Activated CD4-positive, CD25-positive, alpha-beta regulatory T cell treated with anti-CD3 and anti-CD28 coated beads, Interleukin-2, amount 50 U/mL, for 24 hours (primary cell): Measurements from ENCODE around the gene ANO1.

Source experiments
- ATAC-seq, 2 donors: fragments of 150-1000 bp; cut with Tn5 transposase; one replicate each; pipeline ENCODE4 v1.10.0; 2021; ENCODE audit warnings: mild to moderate bottlenecking in 1 of 2, moderate library complexity in 1 of 2

ANO1 gene

DNA sequence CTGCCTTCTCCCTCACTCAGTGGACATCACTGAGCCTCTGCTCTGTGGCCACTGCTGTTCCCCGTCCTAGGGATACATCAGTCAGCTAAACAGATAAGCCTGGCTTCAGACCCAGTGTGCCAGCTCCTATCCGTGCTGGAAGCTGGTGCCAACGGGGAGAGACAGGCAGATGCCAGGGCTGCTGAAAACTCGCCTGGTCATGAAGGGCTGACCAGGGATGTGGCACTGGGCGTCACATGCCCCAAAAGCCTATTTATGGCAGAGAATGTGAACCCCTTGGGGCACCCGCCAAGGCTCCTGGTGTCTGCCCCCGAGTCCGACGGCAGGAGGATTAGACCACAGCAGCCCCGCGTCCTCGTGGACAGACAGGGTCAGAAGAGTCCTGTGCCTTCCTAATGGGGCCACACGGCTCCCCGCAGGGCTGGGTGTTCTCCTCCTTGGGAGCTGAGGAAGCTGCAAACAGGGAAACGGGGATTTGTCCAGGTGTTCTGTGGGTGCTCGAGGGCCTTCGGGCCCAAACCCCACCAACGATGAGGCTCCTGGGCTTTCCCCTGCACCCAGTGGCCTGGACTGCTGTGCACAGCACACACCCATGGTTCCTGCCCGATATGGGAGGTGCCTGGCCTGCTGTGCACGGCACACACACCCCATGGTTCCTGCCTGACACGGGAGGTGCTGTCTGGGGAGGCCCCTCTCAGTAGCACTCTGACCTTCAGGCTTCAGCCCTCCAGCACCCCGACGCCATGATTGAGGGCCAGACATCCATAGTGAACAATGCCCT, 19.9 kb downstream of the ANO1 start:
- no peak for ATAC-seq

DNA sequence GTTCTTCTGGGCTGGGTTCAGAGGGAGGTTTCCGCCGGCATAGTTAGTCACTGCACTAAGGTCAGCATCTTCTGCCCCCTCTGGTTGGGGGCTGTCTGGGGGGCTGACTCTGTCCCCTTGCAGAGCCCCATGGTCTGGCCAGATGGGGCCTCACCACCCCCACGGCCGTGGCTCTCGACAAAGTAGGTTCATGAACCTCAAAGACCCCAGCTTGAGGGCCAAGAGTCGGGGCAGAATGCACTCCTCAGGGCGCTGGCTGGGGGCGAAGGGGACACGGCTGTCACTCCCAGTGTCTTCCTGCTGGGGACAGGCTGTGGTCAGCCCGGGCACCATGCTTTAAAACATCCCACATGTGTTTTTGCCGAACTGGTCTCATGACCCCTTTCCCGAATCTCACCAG, 20.8 kb downstream of the ANO1 start:
- no peak for ATAC-seq

DNA sequence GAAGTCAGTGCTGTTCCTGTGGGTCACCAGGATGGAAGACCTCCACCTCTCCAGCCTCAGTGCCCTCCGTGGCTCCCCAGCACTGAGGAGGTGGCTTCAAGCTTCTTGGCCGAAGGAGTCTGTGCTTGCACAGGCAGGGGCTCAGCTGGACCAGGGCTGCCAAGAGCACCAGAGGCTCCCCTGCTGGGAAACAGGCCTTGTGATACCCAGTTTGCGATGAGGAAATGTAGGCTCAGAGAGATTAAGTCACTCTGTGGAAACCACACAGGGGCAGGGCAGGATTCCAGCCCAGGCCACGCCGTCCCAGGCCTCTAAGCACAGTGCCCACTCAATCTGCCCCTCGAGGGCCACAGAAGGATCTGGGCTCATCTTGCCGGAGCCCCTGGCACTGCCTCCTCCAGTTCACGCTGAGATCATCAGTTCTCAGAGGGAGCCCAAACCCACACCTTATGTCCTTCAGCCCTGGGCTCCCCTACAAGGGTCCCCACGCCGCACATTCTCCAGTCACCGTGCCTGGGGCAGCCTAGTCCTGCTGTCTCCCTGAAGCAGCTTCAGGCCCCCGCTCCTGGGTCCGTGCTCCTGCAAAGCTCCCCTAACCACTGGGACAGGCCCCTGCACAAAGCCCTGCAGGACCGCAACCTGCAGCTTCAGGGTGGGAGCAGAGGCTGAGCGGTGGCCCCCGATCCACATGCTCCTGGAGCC, 21.6 kb downstream of the ANO1 start:
- no peak for ATAC-seq

DNA sequence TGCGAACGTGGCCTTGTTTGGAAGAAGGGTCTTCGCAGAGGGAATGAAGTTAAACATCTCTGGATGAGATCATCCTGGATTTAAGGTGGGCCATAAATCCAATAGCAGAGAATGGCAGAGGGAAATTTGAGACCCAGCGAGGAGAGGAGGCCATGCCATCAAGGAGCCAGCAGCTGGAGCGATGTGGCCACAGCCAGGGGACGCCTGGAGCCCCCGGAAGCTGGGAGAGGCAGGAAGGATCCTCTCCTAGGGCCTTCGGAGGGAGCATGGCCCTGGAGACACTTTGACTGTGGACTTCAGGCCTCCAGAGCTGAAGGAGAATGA, 22.1 kb downstream of the ANO1 start:
- ATAC-seq, result no peak

DNA sequence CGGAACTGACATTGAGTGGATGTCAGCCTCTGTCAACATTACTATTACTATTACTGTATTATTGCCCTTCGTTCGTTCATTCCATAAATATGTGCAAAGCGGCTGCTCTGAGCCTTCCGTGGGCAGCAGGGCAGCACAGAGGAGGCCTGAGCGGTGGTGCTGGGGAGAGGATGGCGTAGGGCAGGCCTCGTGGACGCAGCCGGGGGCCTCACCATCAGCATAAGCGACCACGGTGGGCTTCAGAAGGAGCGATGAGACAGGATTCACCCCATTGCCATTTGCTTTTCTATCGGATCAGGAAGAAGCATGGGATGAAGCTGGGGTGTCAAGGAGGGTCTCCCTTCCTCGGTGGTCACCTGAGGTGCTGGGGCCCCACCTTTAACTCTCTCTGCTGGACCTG, 22.7 kb downstream of the ANO1 start:
- ATAC-seq, result no peak

DNA sequence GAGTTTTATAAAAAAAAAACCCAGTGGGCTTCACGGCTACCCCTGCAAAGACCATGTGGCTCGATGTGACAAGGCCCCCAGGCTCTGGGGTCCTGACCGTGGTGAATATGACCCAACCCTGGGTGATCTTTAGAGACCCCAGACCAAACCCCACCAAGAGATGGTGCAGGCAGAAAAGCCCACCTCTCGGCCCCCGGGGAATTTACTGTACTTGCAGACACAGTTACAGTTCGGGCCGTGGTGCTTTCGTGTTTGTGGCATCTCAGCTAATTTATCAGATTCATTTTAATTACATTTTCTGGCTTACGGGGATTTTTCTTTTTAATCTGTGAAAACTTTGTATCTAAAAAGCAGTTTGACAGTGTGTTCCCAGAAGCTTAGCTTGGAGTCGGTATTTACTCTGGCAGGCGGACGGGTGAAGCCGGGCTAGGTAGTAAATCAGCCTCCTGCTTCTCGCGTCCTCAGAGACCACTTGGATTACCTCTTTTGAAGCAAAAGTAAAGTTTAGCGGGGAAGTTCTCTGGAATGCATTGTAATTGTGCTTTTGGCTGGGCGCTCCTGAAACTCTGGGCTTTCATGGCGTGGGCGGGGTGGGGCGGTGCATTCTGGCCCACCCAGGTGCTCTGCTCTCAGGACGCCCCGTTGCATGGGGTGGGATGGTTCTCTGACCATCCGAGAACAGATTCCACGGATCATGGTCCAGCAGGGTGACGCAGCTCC, 25.3 kb downstream of the ANO1 start:
- no peak for ATAC-seq

DNA sequence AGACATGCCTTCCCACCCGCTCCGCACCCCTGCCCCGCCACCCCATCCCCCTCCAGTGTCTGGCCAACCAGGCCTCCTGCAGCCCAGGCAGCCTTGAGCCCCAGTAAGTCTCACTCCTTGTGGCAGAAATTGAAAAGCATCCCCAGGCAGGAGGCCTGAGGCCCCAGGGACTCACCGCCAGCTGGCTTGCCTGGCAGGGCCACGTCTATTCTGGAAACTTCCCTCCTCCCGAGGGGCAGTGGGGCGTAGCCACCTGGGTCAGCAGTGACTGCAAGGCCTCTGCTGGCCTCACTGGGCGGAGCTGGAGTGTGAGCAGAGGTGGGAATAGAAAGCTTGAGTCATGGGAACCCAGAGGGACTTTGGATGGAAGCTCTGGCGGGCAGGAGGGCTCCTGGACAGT, 26.3 kb downstream of the ANO1 start:
- ATAC-seq, result no peak

DNA sequence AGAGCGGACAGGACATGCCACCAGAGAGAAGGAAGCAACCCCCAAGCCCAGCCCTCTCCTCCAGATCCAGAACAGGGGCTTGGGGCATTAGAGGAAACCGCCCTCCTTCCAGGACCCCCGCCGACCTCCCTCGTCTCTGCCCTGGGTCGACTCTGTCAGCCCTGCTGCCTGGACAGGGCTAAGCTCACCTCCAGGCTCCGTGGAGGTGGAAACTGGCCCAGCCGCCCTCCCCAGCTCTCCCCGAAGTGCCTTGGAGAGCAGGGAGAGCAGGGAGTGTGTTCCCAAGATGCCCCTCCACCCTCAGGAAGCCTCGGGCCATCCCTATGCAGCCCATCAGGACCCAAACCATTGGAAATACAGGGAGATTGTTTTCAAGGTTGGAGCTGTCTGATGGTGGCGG, 26.8 kb downstream of the ANO1 start:
- ATAC-seq, result no peak

DNA sequence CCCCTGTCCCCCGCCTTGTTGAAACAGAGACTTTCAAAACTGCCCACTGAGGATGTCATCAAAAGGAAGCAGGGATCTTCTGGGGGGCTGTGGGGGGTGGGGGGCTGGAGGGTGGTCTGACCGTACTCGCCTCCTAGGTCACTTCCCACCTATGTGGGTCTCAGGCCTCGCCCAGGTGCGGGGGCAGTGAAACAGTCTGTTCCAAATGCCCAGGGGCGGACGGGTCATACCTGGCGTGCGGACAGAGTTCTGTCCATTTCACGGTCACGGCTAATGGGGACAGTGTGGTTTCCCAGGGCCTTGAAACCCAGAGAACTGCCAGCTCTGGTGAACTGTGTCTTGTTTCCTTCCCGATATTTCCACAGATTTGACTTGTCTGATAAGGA, 27.2 kb downstream of the ANO1 start:
- no peak for ATAC-seq

DNA sequence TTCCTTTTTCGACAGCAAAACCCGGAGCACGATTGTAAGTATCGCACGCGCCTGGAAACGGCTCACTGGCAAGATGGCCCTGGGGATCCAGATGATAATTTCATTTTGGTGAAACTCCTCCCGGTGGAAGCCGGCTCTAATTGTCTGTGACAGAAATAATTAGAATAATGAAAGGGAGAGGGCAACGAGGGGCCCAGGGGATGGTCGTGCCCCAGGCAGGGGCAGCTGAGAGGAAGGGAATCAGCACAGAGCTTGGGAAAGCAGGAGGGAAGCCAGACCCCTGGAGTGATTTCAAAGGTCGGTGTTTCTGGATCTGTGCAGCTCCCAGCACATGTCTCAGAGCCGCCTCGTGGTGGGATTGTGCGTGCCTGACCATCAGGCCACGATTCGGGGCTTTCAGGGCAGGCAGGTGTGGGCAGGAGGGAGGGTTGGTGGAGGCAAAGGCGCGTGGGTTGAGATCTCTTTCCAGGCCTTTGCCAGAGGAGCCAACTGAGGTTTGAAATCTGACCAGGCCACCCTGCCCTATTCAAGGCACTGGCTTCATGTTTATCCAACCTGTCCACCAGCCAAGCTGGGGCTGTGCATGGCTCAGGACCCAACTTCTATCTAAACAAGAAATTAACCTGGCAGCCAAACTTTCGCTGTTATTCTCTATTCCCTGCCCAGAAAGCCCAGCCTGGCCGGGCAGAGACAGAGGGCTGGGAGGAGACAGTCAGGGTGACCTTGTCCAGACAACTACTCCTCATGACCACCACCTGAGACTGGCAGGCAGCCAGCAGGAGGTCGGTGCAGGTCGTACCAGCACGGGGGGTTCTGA, 27.8 kb downstream of the ANO1 start:
- no peak for ATAC-seq

DNA sequence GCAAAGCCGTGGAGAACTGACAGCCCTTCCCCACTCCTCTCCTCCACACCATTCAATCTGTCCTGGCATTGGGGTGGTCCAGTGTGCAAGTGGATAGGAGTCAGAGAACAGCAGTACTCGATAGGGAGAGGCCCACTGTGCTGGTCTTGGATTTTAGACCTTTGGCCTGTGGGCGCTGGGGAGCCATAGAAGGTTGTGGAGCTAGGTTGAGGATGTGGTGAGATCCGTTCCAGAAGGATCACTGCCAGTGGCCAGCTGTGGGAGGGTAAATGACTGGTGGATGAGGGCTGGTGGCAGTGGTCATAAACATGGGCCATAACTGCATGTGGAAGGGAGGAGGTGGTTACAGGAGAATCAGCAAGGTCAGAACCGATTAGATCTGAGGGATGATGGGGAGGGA, 28.6 kb downstream of the ANO1 start:
- ATAC-seq, result no peak

DNA sequence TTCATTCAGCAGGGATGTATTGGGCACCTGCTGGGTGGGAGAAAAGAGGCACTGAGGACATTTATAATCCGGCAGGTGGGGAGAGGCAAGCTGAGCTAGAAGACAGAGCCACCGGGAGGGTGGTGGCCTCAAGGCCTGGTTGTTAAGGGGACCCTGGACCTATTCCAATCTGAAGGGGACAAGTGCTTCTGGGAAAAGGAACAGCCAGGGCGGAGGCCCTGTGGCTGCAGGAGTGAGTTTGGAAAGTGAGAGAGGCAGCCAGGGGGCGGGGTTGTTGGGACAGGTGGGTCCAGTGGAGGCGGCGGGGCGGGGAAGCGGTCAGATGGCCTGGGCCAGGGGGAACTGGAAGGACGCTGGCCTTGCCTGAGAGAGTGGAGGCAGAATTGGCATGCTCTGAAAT, 29.1 kb downstream of the ANO1 start:
- ATAC-seq, result no peak

DNA sequence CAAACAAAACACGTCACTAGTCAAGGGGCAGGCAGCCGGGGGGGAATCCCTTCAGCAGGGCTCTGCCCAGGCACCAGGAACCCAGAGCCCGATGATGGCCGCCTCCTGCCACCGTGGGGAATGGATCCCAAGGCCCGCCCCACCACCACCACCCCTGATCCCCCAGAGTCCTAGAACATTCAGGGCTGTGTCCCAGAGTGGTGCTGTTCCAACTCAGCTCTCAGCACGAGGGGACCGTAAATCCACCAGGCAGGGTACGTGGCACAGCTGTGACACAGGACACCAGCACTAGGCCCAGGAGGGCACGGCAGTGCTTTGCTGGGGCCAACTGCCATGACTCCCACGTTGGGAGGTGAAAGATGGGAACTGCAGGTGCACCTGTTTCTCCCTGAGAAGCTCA, 29.6 kb downstream of the ANO1 start:
- no peak for ATAC-seq

DNA sequence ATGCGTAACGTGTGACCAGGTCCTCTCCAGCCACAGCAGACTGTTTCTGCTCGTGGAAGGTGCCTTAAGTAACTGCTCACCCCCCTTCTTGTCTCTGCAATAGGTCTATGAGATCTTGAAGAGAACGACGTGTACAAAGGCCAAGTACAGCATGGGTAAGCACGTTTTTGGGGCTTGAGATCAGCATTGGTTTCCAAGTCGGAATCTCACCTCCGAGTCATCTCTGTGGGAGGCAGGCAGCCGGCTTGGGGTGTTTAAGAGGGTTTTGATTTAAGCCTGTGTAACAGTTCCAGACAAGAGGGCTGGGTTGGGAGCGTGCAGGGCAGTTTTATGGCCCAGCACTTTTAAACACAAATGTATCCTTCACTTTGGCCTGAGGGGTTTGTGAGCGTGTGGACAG, 30.1 kb downstream of the ANO1 start:
- ATAC-seq, result no peak

DNA sequence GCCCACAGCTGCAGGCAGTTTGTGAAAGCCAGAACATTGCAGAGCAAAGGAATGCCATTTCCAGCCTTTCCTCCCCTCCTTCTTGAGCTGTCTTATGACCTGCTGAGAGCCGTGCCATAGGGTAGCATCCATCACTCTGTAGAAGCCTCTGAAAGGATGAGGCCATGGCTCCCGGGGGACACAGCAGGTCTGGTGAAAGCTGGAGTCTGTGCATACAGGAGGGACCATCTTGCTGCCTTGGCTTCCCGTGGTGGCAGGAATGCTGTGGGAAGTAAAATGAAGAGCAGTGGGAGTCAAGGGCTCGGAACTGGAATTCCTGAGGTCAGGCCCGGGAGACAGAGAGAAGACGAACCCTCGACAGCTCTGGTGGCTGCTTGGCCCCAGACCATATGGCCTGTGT, 30.9 kb downstream of the ANO1 start:
- no peak for ATAC-seq

DNA sequence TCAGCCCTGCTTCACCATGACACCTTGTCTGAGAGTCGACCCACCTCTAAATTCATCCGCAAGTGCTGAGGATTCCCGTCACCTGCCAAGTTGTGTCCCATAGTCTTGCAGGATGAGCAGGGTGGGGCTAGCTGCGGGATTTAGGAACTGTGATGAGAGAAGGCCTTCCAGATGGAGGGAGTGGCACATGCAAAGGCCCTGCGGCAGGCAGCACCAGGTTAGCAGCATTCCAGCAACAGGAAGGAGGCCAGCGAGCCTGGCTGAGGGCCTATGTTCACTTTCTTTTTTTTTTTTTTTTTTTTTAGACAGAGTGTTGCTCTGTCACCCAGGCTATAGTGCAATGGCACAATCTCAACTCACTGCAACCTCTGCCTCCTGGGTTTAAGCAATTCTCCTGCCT, 31.8 kb downstream of the ANO1 start:
- ATAC-seq, result no peak

DNA sequence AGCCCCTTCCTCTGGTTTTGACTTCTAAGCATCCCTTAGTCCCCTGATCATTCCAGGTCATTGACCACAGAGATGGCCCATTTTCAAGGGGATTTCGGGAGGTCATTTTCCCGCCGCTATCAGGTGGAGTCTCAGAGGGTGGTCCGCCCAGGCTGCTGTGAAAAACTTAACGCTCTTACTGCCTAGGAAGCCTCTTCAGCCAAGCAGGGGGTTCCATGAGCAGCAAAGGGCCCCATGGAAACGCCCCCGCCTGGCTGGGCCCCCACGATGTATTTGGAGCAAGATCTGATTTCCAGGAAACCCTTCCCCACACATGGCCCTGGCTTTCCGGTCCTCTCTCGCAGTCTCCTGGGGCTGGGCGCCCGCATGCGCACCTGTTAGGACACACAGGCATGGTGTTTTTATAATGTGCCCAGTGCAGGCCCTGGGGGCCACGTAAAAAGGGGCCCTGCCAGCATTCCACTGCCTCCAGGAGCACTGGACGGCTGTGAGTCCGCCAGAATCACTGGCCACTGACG, 32.5 kb downstream of the ANO1 start:
- ATAC-seq, result no peak

DNA sequence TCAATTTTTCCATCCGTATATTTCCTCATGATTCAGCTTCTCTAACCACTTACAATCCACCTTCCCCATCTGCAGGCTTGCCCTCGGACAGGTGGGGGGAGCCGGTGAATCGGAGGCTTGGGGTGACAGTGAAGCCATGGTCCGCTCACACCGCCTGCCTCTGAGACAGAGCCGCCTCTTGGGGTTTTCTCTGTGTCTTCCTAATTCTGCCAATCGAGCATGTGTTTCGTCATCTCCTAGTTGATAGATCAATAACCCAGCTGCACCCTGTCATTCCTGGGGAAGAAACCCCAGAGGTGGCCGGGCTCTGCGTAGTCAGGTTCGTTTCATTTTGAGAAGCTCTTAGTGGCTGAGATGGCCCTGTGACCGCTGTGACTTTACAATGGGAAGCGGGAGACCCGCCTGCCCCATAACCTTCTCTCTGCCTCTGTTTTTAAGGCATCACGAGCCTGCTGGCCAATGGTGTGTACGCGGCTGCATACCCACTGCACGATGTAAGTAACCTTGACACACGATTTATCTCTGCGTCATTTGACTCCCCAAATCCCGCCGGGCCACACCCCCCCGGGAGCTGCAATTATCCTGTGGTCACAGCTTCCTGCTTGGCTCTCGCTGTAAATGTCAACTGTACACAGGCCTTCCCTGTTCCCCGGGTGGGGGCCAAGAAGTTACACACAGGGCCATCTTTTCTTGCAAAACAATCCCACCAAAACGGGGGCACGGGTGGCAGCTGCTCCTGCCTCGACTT, 33.3 kb downstream of the ANO1 start:
- ATAC-seq, result no peak

DNA sequence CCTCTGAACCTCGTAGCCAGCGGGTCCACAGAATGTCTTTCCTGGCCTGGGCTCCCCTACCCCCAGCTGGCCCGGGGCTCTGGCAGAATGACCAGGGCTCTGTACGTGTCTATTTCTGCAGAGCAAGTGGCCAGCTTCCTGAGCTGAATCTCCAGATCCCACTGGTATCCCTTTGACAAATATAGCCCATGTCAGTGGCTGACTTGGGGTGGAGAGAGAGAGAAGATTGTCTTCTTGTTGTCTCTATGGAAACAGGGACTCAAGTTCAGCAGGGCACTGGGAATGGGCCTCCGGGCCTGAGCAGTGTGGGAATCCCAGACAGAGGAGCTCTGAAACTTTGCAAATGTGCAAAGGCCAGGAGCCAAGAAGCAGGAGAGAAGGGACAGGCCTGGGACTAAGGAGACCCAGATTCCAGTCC, 33.9 kb downstream of the ANO1 start:
- ATAC-seq, result no peak

DNA sequence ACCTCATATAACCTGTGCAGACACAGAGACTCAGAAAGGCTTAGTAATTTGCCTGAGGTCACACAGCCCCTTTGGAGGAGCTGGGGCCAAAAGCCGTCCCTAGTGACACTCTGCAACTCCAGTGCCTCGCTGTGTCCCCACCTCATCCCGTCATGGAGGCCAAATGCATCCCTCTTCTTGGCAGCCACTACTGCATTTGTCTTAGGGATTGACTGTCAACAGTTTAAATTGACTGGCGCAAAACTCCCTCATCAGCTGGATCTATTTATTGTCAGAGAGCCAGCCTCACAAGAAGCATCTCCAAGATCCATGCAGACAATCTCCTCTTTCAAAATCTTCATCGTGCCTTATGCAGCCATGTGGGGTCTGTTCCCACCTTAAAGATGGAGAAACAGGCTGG, 35.7 kb downstream of the ANO1 start:
- ATAC-seq, result no peak

DNA sequence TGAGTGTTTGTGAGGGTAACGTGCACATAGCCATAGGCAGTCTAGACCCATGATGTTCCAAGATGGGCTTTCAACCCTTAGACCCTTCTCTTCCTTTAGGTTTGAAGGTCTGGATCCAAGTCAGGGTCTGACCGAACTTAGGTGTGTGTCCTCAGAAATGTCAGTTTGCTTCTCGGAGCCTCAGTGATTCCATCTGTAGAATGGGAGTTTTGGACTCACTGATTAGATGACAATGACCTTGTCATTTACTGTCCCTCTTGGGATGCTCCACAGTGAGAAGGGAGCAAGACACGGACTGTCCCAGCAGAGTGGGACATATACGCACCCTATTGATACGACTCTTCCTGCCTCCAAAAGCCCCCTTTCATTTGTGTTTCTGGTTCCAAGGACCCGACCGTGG, 37.7 kb downstream of the ANO1 start:
- no peak for ATAC-seq

DNA sequence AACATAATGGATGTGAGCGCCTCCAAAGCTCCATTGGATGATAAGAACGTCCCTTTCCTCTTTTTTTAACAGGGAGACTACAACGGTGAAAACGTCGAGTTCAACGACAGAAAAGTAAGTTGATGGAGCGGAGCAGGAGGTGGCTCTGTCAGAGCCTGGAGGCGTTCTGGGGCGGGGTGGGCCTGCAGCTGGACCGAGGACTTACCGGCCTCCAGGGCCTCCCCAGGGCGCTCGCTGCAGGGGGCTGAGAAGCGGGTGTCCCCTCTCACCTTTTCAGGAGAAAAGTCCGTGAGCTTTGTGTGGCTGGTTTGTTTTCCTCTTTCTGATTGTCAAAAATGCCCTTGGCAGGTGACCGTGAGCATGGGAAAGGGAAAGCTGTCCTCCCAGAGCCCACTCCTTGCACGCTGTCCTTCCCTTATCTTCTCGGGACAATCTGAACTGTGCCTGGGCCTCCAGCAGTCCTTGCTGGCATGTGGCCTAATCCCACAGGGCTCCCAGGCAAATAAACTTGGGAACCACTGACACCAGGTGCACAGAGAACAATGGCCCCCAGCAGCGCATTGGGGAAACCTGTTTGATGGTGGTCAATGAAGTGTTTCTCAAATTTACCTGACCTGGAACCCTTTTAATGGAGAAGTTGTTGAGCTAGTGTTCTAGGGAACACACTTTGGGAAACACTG, 38.4 kb downstream of the ANO1 start:
- no peak for ATAC-seq
